ENCODE data around the gene NPAS4. TPM values are rescaled to one million over a fixed set of nuclear protein-coding genes. Genes with fewer than 3 reads are reported as not detected.
"Not testable (repeated sequence)": the region's sequence is repeated elsewhere in the genome, so short reads cannot be mapped to it uniquely, and the experiment has no call there.

Gene NPAS4
- total RNA-seq (under 1 TPM in 1 of 5 experiments, not detected in 4; 0.53 TPM), polyA plus RNA-seq (not detected), total RNA-seq (not detected)

DNA sequence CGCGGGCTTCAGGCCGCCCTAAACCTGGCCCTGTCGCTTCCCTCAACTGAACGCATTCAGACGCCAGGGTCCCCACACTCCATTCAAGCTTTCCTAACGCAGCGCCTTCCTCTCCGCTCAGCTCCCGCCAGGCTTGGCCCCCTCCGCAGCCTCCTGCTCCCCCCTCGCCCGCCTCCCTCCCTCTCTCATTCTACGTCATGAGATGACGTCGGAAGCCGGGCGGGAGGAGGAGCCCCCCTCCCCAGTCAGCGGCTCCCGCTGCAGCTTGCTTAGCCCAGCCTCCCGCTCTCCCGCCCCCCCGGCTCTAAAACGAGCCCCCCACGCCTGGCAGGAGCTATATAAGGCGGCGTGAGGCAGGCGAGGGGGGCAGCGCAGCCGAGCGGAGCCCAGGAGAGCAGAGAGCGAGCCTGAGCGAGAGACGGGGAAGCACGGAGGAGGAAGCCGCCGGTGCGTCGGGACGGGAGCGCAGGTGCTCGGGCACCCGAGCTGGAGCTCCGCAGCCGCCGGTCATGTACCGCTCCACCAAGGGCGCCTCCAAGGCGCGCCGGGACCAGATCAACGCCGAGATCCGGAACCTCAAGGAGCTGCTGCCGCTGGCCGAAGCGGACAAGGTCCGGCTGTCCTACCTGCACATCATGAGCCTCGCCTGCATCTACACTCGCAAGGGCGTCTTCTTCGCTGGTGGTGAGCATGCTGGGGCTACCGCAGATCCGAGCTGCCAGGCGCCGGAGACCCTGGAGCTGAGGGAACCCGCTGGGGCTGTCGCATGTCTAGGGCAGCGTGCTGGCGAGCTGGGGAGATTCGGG lies at the start of gene NPAS4:
NPAS4 (plus strand) TSS at position 365 of the 806 bp plus-strand sequence; CDS start at position 510, 145 bp downstream.
- ATAC-seq (no peak), DNase-seq (no peak)
- Histone ChIP-seq H3K36me3 (ENCODE audit: control insufficient read depth in 2 of 3, insufficient read depth in 3 of 3, low read length in 3 of 3) (no peaks in the 10 kb centered on the region), H3K27me3 (ENCODE audit: control insufficient read depth in 2 of 2, insufficient read depth in 2 of 2, low read length in 2 of 2) (peaks cover 7 to 22% of the 10 kb centered on the region in 2 donors), H3K27ac (ENCODE audit: low read depth, low read length) (no peak within 1 kb of the TSS), H3K4me3 (ENCODE audit: low read length) (no peak within 1 kb of the TSS), H3K4me1 (ENCODE audit: control insufficient read depth in 2 of 2, insufficient read depth in 2 of 2, low read length in 2 of 2) (no peaks in the 10 kb centered on the region), H3K9me3 (ENCODE audit: control insufficient read depth in 2 of 3, low read length in 3 of 3) (no peaks in the 10 kb centered on the region)
- Mint-ChIP-seq H3K27me3 (peaks cover 23 to 37% (median 35%) of the 10 kb centered on the region in 5 donors), H3K27ac (peak within 1 kb of the TSS in 6 of 9 donors; percentile 31 to 85 (median 58)), H3K4me1 (peaks cover 9 to 24% (median 10%) of the 10 kb centered on the region in 7 donors), H3K36me3 (peaks cover 0 to 5% (median 3%) of the 10 kb centered on the region in 5 donors), H3K4me3 (peak within 1 kb of the TSS in 4 of 10 donors; percentile 20 to 73 (median 41)), H3K9me3 (peaks cover 0 to 15% (median 6%) of the 10 kb centered on the region in 11 donors)
- intact Hi-C loops (cut with micrococcal nuclease), result loop anchor here (1.0 to 5.0 kb wide), 6 partner anchors 13 to 257 kb away; partner anchors contain the start of genes YIF1A (in 2 of the 2), PELI3 (in 1 of the 2) and RBM4B (in 1 of the 2)
- ChIA-PET POLR2A (interaction anchor here (0.8 to 1.7 kb wide), 7 partner anchors 18 to 256 kb away, joined by 3 to 9 read pairs (median 4); partner anchors contain the start of genes DPP3, MRPL11 and PELI3), CTCF (interaction anchor here (0.6 to 2.7 kb wide), 9 partner anchors 11 to 1466 kb away, joined by 3 to 9 read pairs (median 4); partner anchors contain the start of genes DPP3 and RBM4B)

DNA sequence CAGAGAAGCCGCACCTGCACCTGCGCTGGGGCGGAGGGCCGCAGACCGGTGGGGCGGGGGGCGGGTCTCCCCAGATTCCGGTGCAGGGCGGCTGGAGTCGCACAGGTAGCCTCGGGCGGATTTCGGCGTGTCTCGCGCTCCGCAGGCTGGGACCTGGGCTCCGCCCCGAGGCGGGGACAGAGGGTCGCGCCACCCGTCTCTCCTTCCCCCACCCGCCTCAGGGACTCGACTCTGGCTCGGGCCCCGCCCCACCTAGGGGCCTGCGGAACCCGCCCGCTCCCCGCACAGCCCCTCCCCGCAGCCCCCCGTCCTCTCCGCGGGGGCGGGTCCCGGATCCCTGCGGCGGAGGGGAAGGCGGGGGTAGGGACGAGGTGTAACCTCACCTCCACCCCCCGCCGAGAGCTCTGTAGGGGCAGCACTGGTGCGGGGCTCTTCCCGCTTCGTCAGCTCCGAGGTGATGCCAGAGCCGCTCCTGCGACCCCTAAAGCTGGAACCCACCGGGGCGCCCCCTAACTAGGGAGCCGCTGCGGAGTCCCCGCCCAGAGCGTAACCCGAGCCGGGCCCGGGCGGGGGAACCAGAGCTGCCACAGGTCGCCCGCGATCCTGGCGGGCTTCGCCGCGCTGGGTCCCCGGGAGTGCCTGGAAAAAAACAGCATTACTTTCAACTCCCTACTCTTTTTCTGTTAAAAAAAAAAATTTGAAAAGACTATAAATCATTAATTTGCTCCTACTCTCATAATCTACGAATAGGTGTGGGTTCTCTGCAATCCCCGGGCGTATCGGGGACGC lies 49.0 kb upstream of the NPAS4 start, which contains the start of gene SLC29A2:
SLC29A2 (minus strand) TSS at position 134 of the 789 bp plus-strand sequence. CDS start 169 bp downstream, outside the sequence.
- Histone ChIP-seq H3K27me3 (ENCODE audit: control insufficient read depth in 2 of 2, insufficient read depth in 2 of 2, low read length in 2 of 2) (no peaks in the 10 kb centered on the region), H3K9me3 (ENCODE audit: control insufficient read depth in 2 of 3, low read length in 3 of 3) (no peaks in the 10 kb centered on the region), H3K4me3 (ENCODE audit: low read length) (peak within 1 kb of the TSS; percentile 72), H3K27ac (ENCODE audit: low read depth, low read length) (peak within 1 kb of the TSS; percentile 83), H3K36me3 (ENCODE audit: control insufficient read depth in 2 of 3, insufficient read depth in 3 of 3, low read length in 3 of 3) (peaks cover 0 to 8% (median 0%) of the 10 kb centered on the region in 3 experiments), H3K4me1 (ENCODE audit: control insufficient read depth in 2 of 2, insufficient read depth in 2 of 2, low read length in 2 of 2) (peaks cover 4 to 8% of the 10 kb centered on the region in 2 donors)
- ChIA-PET CTCF (interaction anchor here (0.6 to 1.9 kb wide), 4 partner anchors 14 to 414 kb away, joined by 4 to 14 read pairs (median 6); no protein-coding TSS in a partner anchor), POLR2A (interaction anchor here (0.8 to 4.8 kb wide), 12 partner anchors 14 to 586 kb away, joined by 3 to 58 read pairs (median 4); partner anchors contain the start of genes B4GAT1, BRMS1, CD248 and MRPL11)
- no peaks in the 10 kb centered on the region for H3K36me3 Mint-ChIP-seq
- peaks cover 0 to 3% (median 0%) of the 10 kb centered on the region in 5 donors for H3K27me3 Mint-ChIP-seq
- peaks cover 0 to 24% (median 13%) of the 10 kb centered on the region in 7 donors for H3K4me1 Mint-ChIP-seq
- peak; percentile 53 to 85 (median 80) for DNase-seq
- H3K9me3 Mint-ChIP-seq, result no peaks in the 10 kb centered on the region
- intact Hi-C loops (cut with micrococcal nuclease), result loop anchor here (1.0 to 5.0 kb wide), 5 partner anchors 14 to 67 kb away; partner anchors contain the start of genes BRMS1 (in 2 of the 2) and MRPL11 (in 2 of the 2)
- H3K4me3 Mint-ChIP-seq, result peak within 1 kb of the TSS; percentile 81 to 96 (median 88)
- H3K27ac Mint-ChIP-seq, result peak within 1 kb of the TSS; percentile 79 to 95 (median 90)
- peak; percentile 89 for ATAC-seq

DNA sequence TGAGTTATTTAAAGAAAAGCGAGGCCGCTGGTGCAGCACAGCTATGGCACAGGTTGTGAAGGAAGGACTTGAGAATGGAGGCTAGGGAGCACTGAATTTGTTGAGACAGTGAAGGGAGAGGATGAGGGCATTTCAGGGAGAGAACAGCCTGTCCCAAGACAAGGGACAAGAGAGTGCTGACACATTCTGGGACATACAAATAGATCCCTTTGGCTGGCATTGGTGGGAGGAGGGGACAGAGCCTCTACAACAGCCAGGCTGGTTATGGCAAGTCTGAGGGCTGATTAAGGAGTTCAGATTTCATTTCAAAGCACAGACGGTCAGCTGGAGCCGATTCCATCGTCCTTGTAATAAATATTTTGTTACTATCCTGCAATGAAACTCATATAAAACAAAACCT lies 47.6 kb upstream of the NPAS4 start:
- Mint-ChIP-seq H3K36me3 (no peaks in the 10 kb centered on the region), H3K4me3 (peak overlapping the region in 3 of 10 donors; percentile 9 to 26 (median 21)), H3K4me1 (peaks cover 0 to 21% (median 13%) of the 10 kb centered on the region in 7 donors), H3K27ac (peak overlapping the region in 6 of 9 donors; percentile 4 to 83 (median 14)), H3K9me3 (no peaks in the 10 kb centered on the region), H3K27me3 (peaks cover 0 to 5% (median 0%) of the 10 kb centered on the region in 5 donors)
- POLR2A ChIA-PET, result interaction anchor here (1.8 to 3.6 kb wide), 2 partner anchors 12 to 84 kb away, joined by 5 to 32 read pairs; partner anchors contain the start of gene YIF1A
- Histone ChIP-seq H3K9me3 (ENCODE audit: control insufficient read depth in 2 of 3, low read length in 3 of 3) (no peaks in the 10 kb centered on the region), H3K4me1 (ENCODE audit: control insufficient read depth in 2 of 2, insufficient read depth in 2 of 2, low read length in 2 of 2) (peaks cover 4 to 8% of the 10 kb centered on the region in 2 donors), H3K27ac (ENCODE audit: low read depth, low read length) (no peak overlapping the region), H3K27me3 (ENCODE audit: control insufficient read depth in 2 of 2, insufficient read depth in 2 of 2, low read length in 2 of 2) (no peaks in the 10 kb centered on the region), H3K36me3 (ENCODE audit: control insufficient read depth in 2 of 3, insufficient read depth in 3 of 3, low read length in 3 of 3) (peaks cover 0 to 8% (median 0%) of the 10 kb centered on the region in 3 experiments), H3K4me3 (ENCODE audit: low read length) (no peak overlapping the region)
- intact Hi-C loops (cut with micrococcal nuclease), result loop anchor here in 1 of 2 donors (5.0 kb wide), 1 partner anchor 46 kb away; no protein-coding TSS in a partner anchor
- CTCF ChIA-PET, result interaction anchor here (1.1 to 2.9 kb wide), 4 partner anchors 10 to 16 kb away, joined by 5 to 14 read pairs (median 8); no protein-coding TSS in a partner anchor
- ATAC-seq, result no peak
- DNase-seq, result no peak

DNA sequence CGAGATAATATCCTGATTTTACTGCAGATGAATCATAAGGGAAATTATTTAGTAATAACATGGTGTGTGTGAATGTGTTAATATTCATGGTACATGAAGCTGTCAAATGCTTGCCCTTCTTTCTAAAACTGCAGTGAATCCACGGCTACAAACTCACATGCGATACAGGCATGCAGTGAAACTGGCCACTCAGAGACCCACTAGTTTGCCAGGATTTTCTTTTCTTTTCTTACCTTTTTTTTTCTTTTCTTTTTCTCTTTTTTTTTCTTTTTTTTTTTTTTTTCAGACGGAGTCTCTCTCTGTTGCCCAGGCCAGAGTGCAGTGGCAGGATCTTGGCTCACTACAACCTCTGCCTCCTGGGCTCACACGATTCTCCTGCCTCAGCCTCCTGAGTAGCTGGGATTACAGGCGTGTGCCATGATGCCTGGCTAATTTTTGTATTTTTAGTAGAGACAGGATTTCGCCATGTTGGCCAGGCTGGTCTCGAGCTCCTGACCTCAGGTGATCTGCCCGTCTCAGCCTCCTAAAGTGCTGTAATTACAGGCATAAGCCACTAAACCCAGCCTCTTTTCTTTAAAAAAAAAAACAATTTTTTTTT lies 47.0 kb upstream of the NPAS4 start:
- not testable (repeated sequence) for H3K4me3 ChIP-seq (ENCODE audit: low read length); H3K36me3 ChIP-seq (ENCODE audit: control insufficient read depth in 2 of 3, insufficient read depth in 3 of 3, low read length in 3 of 3); H3K27me3 ChIP-seq (ENCODE audit: control insufficient read depth in 2 of 2, insufficient read depth in 2 of 2, low read length in 2 of 2); DNase-seq; H3K9me3 ChIP-seq (ENCODE audit: control insufficient read depth in 2 of 3, low read length in 3 of 3); H3K27me3 Mint-ChIP-seq; H3K4me1 ChIP-seq (ENCODE audit: control insufficient read depth in 2 of 2, insufficient read depth in 2 of 2, low read length in 2 of 2); H3K27ac ChIP-seq (ENCODE audit: low read depth, low read length); H3K9me3 Mint-ChIP-seq; H3K36me3 Mint-ChIP-seq; ATAC-seq
- Mint-ChIP-seq H3K27ac (peak overlapping the region in 2 of 9 donors; percentile 6 to 14), H3K4me3 (peak overlapping the region in 3 of 10 donors; percentile 21 to 41 (median 26)), H3K4me1 (peaks cover 0 to 21% (median 13%) of the 10 kb centered on the region in 7 donors)
- CTCF ChIA-PET, result interaction anchor here (1.1 to 2.9 kb wide), 3 partner anchors 10 to 15 kb away, joined by 5 to 10 read pairs (median 6); no protein-coding TSS in a partner anchor
- POLR2A ChIA-PET, result interaction anchor here (3.6 kb wide), 1 partner anchor 12 kb away, joined by 32 read pairs; no protein-coding TSS in a partner anchor
- intact Hi-C loops (cut with micrococcal nuclease), result loop anchor here in 1 of 2 donors (5.0 kb wide), 1 partner anchor 46 kb away; no protein-coding TSS in a partner anchor

DNA sequence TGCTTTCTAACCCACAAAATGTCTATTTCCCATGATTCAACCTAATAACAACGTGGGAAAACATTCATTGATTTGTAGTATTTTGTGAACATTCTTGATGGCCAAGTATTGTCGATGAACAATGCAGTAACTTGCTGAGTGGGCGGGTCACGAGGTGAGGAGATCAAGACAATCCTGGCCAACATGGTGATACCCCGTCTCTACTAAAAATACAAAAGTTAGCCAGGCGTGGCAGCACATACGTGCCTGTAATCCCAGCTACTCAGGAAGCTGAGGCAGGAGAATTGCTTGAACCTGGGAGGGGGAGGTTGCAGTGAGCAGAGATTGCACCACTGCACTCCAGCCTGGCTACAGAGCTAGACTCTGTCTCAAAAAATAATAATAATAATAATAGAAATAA lies 40.6 kb upstream of the NPAS4 start:
- H3K4me3 ChIP-seq (ENCODE audit: low read length); H3K36me3 ChIP-seq (ENCODE audit: control insufficient read depth in 2 of 3, insufficient read depth in 3 of 3, low read length in 3 of 3); H3K27ac ChIP-seq (ENCODE audit: low read depth, low read length); H3K27ac Mint-ChIP-seq; H3K9me3 ChIP-seq (ENCODE audit: control insufficient read depth in 2 of 3, low read length in 3 of 3); H3K9me3 Mint-ChIP-seq; intact Hi-C loops (cut with micrococcal nuclease); POLR2A ChIA-PET; ATAC-seq; H3K4me3 Mint-ChIP-seq; DNase-seq; CTCF ChIA-PET; H3K36me3 Mint-ChIP-seq; H3K4me1 ChIP-seq (ENCODE audit: control insufficient read depth in 2 of 2, insufficient read depth in 2 of 2, low read length in 2 of 2); H3K27me3 ChIP-seq (ENCODE audit: control insufficient read depth in 2 of 2, insufficient read depth in 2 of 2, low read length in 2 of 2); H3K4me1 Mint-ChIP-seq: not testable (repeated sequence)
- peaks cover 0 to 15% (median 0%) of the 10 kb centered on the region in 5 donors for H3K27me3 Mint-ChIP-seq
